Osteoblast (primary cell): Measurements from ENCODE around the gene HDDC3. TPM values are rescaled to one million over a fixed set of nuclear protein-coding genes. Genes with fewer than 3 reads are reported as not detected.

Experiments used
- DNase-seq: peaks from one replicate; pipeline ENCODE4 v3.0.0; 2011; ENCODE audit warnings: low spot score, mixed read lengths; ENCODE audit not compliant: insufficient read length; ENCODE audit errors: missing footprints
- H2AFZ ChIP-seq: 2 replicates; pipeline ENCODE4 v1.6.0; 2011; ENCODE audit warnings: mild to moderate bottlenecking, low read length
- H3K27ac ChIP-seq: 2 replicates; pipeline ENCODE4 v1.5.1; 2011; ENCODE audit warnings: mild to moderate bottlenecking, low read depth, low read length, moderate library complexity
- H3K27me3 ChIP-seq: 2 replicates; pipeline ENCODE4 v1.6.0; 2012; ENCODE audit warnings: mild to moderate bottlenecking, control low read depth, inconsistent platforms, low read length, moderate library complexity; ENCODE audit not compliant: insufficient read depth
- H3K36me3 ChIP-seq: 2 replicates; pipeline ENCODE4 v1.5.1; 2011; ENCODE audit warnings: mild to moderate bottlenecking, low read length, control low read depth, moderate library complexity; ENCODE audit not compliant: insufficient read depth
- H3K4me1 ChIP-seq: 2 replicates; pipeline ENCODE4 v1.5.1; 2011; ENCODE audit warnings: mild to moderate bottlenecking, low read length, control low read depth, moderate library complexity; ENCODE audit not compliant: insufficient read depth
- H3K4me2 ChIP-seq: 2 replicates; pipeline ENCODE4 v1.6.0; 2011; ENCODE audit warnings: mild to moderate bottlenecking, low read length; ENCODE audit not compliant: insufficient read depth
- H3K4me3 ChIP-seq: fragments of 200-600 bp; sonication (generic); 3 replicates; pipeline ENCODE4 v1.5.1; 2012; ENCODE audit warnings: mild to moderate bottlenecking, low read length, inconsistent platforms; ENCODE audit not compliant: insufficient read depth
- H3K79me2 ChIP-seq: 2 replicates; pipeline ENCODE4 v1.6.0; 2012; ENCODE audit warnings: mild to moderate bottlenecking, low read length, control low read depth, inconsistent platforms; ENCODE audit not compliant: insufficient read depth
- H3K9me3 ChIP-seq: 2 replicates; pipeline ENCODE4 v1.5.1; 2011; ENCODE audit warnings: low read depth, low read length, control low read depth
- H4K20me1 ChIP-seq: 2 replicates; pipeline ENCODE4 v1.6.0; 2012; ENCODE audit warnings: mild to moderate bottlenecking, low read length, control low read depth; ENCODE audit not compliant: insufficient read depth
- small RNA-seq: library from RNA; depleted of rRNA; stranded (forward); fragments of <200 nt; gene quantifications from one replicate; pipeline ENCODE3, GENCODE V24; 2012
- total RNA-seq: library from RNA; depleted of rRNA; stranded (reverse); fragments of >200 nt; gene quantifications from 2 replicates; pipeline ENCODE4 v1.2.3, GENCODE V29; 2012
- TF ChIP-seq, protein P1 (sequence below): IDR thresholded peaks from 2 replicates; pipeline ENCODE4 v1.5.1; 2011; ENCODE audit warnings: mild to moderate bottlenecking, low read depth, low read length, moderate library complexity; ENCODE audit errors: extremely low read depth

HDDC3 gene
- total RNA-seq, 1 donor: 11.6 TPM

DNA sequence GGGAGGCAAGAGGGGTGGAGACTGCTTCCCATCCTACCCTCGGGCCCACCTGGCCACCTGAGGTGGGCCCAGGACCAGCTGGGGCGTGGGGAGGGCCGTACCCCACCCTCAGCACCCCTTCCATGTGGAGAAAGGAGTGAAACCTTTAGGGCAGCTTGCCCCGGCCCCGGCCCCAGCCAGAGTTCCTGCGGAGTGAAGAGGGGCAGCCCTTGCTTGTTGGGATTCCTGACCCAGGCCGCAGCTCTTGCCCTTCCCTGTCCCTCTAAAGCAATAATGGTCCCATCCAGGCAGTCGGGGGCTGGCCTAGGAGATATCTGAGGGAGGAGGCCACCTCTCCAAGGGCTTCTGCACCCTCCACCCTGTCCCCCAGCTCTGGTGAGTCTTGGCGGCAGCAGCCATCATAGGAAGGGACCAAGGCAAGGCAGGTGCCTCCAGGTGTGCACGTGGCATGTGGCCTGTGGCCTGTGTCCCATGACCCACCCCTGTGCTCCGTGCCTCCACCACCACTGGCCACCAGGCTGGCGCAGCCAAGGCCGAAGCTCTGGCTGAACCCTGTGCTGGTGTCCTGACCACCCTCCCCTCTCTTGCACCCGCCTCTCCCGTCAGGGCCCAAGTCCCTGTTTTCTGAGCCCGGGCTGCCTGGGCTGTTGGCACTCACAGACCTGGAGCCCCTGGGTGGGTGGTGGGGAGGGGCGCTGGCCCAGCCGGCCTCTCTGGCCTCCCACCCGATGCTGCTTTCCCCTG, 50.2 kb downstream of the HDDC3 start:
- Histone ChIP-seq H3K4me1 (peaks cover 26% of the 10 kb centered on the region), H3K9me3 (no peaks in the 10 kb centered on the region), H3K4me3 (no peak overlapping the region), H3K27me3 (no peaks in the 10 kb centered on the region), H4K20me1 (peaks cover 4% of the 10 kb centered on the region), H2AFZ (no peak overlapping the region), H3K4me2 (no peak overlapping the region), H3K27ac (no peak overlapping the region), H3K79me2 (peaks cover 7% of the 10 kb centered on the region), H3K36me3 (peaks cover 47% of the 10 kb centered on the region)
- peak; percentile 45 for DNase-seq
- TF ChIP-seq, protein P1, sequence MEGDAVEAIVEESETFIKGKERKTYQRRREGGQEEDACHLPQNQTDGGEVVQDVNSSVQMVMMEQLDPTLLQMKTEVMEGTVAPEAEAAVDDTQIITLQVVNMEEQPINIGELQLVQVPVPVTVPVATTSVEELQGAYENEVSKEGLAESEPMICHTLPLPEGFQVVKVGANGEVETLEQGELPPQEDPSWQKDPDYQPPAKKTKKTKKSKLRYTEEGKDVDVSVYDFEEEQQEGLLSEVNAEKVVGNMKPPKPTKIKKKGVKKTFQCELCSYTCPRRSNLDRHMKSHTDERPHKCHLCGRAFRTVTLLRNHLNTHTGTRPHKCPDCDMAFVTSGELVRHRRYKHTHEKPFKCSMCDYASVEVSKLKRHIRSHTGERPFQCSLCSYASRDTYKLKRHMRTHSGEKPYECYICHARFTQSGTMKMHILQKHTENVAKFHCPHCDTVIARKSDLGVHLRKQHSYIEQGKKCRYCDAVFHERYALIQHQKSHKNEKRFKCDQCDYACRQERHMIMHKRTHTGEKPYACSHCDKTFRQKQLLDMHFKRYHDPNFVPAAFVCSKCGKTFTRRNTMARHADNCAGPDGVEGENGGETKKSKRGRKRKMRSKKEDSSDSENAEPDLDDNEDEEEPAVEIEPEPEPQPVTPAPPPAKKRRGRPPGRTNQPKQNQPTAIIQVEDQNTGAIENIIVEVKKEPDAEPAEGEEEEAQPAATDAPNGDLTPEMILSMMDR: no peak

- Histone ChIP-seq H3K79me2 (peaks cover 6% of the 10 kb centered on the region), H3K9me3 (no peaks in the 10 kb centered on the region), H3K27me3 (no peaks in the 10 kb centered on the region), H4K20me1 (peaks cover 2% of the 10 kb centered on the region), H3K36me3 (peaks cover 55% of the 10 kb centered on the region), H2AFZ (no peak overlapping the region), H3K27ac (no peak overlapping the region), H3K4me3 (no peak overlapping the region), H3K4me2 (no peak overlapping the region), H3K4me1 (peaks cover 25% of the 10 kb centered on the region)
- TF ChIP-seq, protein P1: no peak
- DNase-seq: no peak
Measured at GRCh38 chr15:90881181-90881977, 51.0 kb downstream of the HDDC3 start.

DNA sequence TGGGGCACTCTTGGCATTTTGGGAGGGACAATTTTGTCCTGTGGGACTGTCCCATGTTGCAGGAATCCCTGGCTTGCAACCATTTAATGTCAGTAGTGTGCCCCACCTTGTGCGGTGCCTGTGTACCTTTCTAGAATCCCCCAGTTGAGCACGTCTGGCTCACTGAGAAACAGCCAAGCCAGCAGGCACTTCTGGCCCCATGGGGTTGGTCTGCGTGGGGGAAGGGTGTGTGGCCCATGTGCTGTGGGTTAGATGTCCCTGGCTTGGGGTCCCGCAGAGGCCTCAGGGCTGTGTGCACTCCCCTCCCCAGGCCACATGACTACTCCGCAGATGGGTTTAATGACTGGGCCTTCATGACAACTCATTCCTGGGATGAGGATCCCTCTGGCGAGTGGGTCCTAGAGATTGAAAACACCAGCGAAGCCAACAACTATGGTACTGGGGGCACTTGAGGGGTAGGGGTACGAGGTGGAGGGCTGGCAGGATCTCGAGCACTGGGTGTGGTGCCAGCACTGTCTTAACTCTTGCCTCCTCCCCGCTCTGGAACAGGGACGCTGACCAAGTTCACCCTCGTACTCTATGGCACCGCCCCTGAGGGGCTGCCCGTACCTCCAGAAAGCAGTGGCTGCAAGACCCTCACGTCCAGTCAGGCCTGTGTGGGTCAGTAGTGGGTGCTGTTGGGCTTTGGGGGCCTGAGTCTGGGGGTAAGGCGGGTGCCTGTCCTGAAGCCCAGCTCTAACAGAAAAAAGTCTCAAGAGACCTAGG, 51.8 kb downstream of the HDDC3 start:
- Histone ChIP-seq H3K4me1 (peaks cover 18% of the 10 kb centered on the region), H3K27ac (no peak overlapping the region), H3K4me2 (no peak overlapping the region), H3K27me3 (no peaks in the 10 kb centered on the region), H3K79me2 (peaks cover 11% of the 10 kb centered on the region), H2AFZ (no peak overlapping the region), H4K20me1 (peaks cover 4% of the 10 kb centered on the region), H3K9me3 (no peaks in the 10 kb centered on the region), H3K4me3 (no peak overlapping the region), H3K36me3 (peaks cover 56% of the 10 kb centered on the region)
- peak; percentile 75 for DNase-seq
- TF ChIP-seq, protein P1: no peak

Small RNA genes within 50 kb of the gene (small RNA-seq; reads per million reads assigned to genes)
- gene RF00019: not detected

Other genes starting within 250 kb of the HDDC3 start
- gene BLM, start 215.2 kb downstream of the HDDC3 start, total RNA-seq: 1.4 and 1.5 TPM in 2 replicates
- gene FURIN, start 64.0 kb downstream of the HDDC3 start, total RNA-seq: 39.1 and 42.7 TPM in 2 replicates
- 19.2 and 20.3 TPM in 2 replicates for gene FES, start 48.0 kb downstream of the HDDC3 start, total RNA-seq
- gene MAN2A2, start 29.2 kb downstream of the HDDC3 start, total RNA-seq: 15.2 and 20.0 TPM in 2 replicates
- 72.5 and 74.9 TPM in 2 replicates for gene UNC45A, start 2.7 kb upstream of the HDDC3 start, total RNA-seq
- gene RCCD1, start 22.3 kb upstream of the HDDC3 start, total RNA-seq: 11.2 TPM in 2 replicates
- 17.1 and 17.7 TPM in 2 replicates for gene PRC1, start 62.0 kb upstream of the HDDC3 start, total RNA-seq
- 8.0 and 10.0 TPM in 2 replicates for gene VPS33B, start 90.0 kb upstream of the HDDC3 start, total RNA-seq
- under 0.01 TPM in 1 of 2 replicates, not detected in the other for gene SV2B, start 167.7 kb upstream of the HDDC3 start, total RNA-seq